Measurements from ENCODE around the gene PRSS2.

DNA sequence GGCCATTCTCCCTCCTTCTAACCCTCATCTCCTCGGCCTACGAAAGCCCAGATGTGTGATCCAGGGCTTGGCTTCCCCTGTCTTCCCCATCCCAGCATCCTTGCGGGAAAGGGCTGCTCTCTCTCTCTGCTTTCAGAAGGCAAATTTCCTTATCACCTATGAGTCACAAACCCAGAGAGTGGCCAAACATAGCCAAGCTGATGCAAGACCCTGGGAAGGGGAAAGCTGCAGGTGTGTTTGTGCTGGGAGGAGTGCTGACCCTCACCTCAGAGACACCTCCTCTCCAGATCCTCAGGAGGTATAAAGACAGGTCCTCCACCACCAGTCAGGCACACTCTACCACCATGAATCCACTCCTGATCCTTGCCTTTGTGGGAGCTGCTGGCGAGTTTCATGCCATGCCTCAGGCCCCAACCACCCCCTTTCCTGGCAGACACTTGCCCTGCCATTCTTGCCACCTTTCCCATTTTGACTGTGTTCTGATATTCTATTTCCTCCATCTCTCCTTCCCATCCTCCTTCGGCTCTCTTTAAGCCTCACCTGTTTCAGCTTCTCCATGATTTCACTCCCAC, 10.6 kb upstream of the PRSS2 start:
- TF ChIP-seq, protein P1, sequence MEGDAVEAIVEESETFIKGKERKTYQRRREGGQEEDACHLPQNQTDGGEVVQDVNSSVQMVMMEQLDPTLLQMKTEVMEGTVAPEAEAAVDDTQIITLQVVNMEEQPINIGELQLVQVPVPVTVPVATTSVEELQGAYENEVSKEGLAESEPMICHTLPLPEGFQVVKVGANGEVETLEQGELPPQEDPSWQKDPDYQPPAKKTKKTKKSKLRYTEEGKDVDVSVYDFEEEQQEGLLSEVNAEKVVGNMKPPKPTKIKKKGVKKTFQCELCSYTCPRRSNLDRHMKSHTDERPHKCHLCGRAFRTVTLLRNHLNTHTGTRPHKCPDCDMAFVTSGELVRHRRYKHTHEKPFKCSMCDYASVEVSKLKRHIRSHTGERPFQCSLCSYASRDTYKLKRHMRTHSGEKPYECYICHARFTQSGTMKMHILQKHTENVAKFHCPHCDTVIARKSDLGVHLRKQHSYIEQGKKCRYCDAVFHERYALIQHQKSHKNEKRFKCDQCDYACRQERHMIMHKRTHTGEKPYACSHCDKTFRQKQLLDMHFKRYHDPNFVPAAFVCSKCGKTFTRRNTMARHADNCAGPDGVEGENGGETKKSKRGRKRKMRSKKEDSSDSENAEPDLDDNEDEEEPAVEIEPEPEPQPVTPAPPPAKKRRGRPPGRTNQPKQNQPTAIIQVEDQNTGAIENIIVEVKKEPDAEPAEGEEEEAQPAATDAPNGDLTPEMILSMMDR (IDR thresholded peaks at IDR 0.05) = no peak
- TF ChIP-seq POLR2A (IDR thresholded peaks at IDR 0.05) (no peak), POLR2AphosphoS5 (IDR thresholded peaks at IDR 0.05; ENCODE audit: insufficient read depth in 1 of 2, low read depth in 1 of 2) (no peak)

Measured in vagina (tissue), 2 donors.